ENCODE measurements around the gene EEF1AKMT1. TPM values are rescaled to one million over a fixed set of nuclear protein-coding genes. Genes with fewer than 3 reads are reported as not detected.

Gene EEF1AKMT1
- total RNA-seq, 2 experiments from 2014 or later = 18.7 to 19.6 TPM

DNA sequence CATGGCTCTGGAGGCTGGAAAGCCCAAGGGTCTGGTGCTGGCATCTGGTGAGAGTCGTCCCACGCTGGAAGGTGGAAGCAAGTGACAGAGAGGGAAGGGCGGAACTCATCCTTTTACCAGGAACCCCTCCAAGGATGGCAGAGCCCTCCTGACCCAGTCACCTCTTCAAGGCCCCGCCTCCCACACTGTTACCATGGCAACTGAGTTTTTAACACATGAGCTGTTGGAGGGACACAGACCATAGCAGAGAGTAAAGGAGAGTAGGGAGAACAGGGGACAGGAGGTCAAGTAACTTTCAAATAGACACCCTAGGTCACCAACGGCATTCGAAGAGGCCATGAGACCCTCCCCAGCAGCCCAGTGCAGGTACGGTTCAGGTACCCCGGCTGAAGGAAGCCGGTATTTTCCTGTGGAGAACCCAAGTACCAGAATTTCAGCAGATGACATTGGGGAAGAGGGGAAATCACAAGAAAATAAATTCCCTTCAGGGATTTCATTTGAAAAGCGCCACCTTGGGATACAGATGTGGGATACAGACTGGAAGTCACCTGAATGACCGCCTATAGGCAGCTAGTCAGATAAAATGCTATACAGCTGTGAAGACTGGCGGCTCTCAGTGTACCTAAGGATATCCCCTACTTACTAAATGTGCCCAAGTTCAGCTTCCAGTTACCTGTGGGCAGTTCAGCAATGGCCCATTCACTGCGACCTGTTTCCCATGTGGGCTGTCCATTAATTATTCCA is 62.3 kb downstream of the EEF1AKMT1 start:
- Mint-ChIP-seq H3K27me3 (peaks cover 8% of the 10 kb centered on the region), H3K4me3 (no peak overlapping the region), H3K4me1 (ENCODE audit: low read depth) (peaks cover 10% of the 10 kb centered on the region), H3K36me3 (ENCODE audit: low read depth) (no peaks in the 10 kb centered on the region), H3K9me3 (no peaks in the 10 kb centered on the region), H3K27ac (no peak overlapping the region)
- ChIA-PET CTCF (interaction anchor here (0.9 to 2.9 kb wide), 11 partner anchors 9 to 220 kb away, joined by 3 to 14 read pairs (median 5); partner anchors contain the start of gene IL17D), POLR2A (no interaction called here)
- ATAC-seq (no peak), DNase-seq (peak; percentile 49)
- intact Hi-C loops (cut with micrococcal nuclease) = loop anchor here (5.0 kb wide), 2 partner anchors 116 to 211 kb away; no protein-coding TSS in a partner anchor
- TF ChIP-seq, protein P1, sequence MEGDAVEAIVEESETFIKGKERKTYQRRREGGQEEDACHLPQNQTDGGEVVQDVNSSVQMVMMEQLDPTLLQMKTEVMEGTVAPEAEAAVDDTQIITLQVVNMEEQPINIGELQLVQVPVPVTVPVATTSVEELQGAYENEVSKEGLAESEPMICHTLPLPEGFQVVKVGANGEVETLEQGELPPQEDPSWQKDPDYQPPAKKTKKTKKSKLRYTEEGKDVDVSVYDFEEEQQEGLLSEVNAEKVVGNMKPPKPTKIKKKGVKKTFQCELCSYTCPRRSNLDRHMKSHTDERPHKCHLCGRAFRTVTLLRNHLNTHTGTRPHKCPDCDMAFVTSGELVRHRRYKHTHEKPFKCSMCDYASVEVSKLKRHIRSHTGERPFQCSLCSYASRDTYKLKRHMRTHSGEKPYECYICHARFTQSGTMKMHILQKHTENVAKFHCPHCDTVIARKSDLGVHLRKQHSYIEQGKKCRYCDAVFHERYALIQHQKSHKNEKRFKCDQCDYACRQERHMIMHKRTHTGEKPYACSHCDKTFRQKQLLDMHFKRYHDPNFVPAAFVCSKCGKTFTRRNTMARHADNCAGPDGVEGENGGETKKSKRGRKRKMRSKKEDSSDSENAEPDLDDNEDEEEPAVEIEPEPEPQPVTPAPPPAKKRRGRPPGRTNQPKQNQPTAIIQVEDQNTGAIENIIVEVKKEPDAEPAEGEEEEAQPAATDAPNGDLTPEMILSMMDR (IDR thresholded peaks at IDR 0.05) = no peak

DNA sequence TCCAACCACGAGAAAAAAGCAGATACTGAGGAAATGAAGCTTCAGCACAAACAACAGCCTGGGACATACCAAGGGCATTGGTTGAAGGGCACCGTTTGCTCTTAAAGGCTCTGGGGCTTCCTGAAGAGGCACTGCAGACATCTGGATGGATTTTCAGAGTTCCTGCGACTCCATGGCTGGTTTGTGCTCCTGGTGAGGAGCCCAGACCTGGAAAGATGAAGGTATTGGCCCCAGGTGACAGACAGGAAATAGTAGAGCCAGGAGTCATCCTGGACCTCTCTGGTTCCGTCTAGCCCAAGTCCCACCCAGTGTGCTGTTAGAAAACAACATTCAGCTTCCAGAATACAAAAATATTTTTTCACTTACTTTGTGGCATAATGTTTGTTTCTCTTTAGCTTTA is 64.0 kb downstream of the EEF1AKMT1 start:
- TF ChIP-seq, protein P1 (IDR thresholded peaks at IDR 0.05) = no peak
- H3K4me3 Mint-ChIP-seq = no peak overlapping the region
- H3K27me3 Mint-ChIP-seq = peaks cover 8% of the 10 kb centered on the region
- no peaks in the 10 kb centered on the region for H3K9me3 Mint-ChIP-seq
- POLR2A ChIA-PET = interaction anchor here (0.6 kb wide), 1 partner anchor 11 kb away, joined by 3 read pairs; no protein-coding TSS in a partner anchor
- no peak overlapping the region for H3K27ac Mint-ChIP-seq
- CTCF ChIA-PET = interaction anchor here (0.9 to 2.9 kb wide), 4 partner anchors 12 to 215 kb away, joined by 3 to 8 read pairs (median 6); no protein-coding TSS in a partner anchor
- no peak for ATAC-seq
- intact Hi-C loops (cut with micrococcal nuclease) = loop anchor here (5.0 kb wide), 4 partner anchors 63 to 213 kb away; partner anchors contain the start of gene EEF1AKMT1
- peaks cover 10% of the 10 kb centered on the region for H3K4me1 Mint-ChIP-seq (ENCODE audit: low read depth)
- DNase-seq = no peak
- no peaks in the 10 kb centered on the region for H3K36me3 Mint-ChIP-seq (ENCODE audit: low read depth)

DNA sequence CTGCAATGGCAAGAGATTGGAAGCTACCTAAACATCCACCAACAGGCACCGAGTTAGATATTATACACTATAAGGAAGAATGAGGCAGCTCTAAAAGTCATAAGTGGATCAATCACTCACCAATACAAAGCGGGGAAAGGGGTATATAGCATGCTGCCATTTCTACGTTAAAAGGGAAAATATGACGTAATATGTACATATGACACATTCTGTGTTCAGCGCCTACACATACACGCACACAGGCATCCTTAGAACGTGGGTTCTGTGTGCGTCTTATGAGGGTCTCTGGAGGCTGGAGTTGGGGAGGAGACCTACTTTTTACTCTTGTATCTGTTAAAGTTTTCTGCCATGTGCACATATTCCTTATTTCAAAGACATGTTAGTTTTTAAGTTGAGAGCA is 64.4 kb downstream of the EEF1AKMT1 start:
- no peak for ATAC-seq
- no peak overlapping the region for H3K27ac Mint-ChIP-seq
- TF ChIP-seq, protein P1 (IDR thresholded peaks at IDR 0.05) = no peak
- H3K4me1 Mint-ChIP-seq (ENCODE audit: low read depth) = peaks cover 10% of the 10 kb centered on the region
- H3K4me3 Mint-ChIP-seq = no peak overlapping the region
- no peaks in the 10 kb centered on the region for H3K36me3 Mint-ChIP-seq (ENCODE audit: low read depth)
- POLR2A ChIA-PET = interaction anchor here (0.6 kb wide), 1 partner anchor 10 kb away, joined by 3 read pairs; no protein-coding TSS in a partner anchor
- CTCF ChIA-PET = interaction anchor here (0.9 to 2.9 kb wide), 5 partner anchors 13 to 217 kb away, joined by 3 to 8 read pairs (median 4); no protein-coding TSS in a partner anchor
- H3K9me3 Mint-ChIP-seq = no peaks in the 10 kb centered on the region
- DNase-seq = no peak
- intact Hi-C loops (cut with micrococcal nuclease) = loop anchor here (5.0 kb wide), 2 partner anchors 63 to 212 kb away; partner anchors contain the start of gene EEF1AKMT1
- peaks cover 8% of the 10 kb centered on the region for H3K27me3 Mint-ChIP-seq

DNA sequence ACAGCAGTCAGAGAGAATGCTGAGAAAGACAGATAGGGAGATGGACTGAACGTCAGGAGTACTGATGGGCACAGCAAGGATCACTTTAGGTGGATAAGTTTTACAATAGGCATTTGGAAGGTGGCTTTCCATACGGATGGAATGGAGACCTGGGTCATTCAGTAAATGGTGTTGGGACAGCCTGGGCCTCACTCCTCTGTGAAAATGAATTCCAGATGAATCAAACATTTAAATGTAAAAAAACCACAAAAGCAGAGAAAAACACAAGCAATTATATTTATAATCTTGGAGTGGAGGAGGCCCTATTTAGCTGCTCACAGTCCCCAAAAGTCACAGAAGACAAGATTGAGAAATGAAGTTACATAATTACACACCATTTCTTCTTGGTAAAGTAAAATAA is 65.5 kb downstream of the EEF1AKMT1 start:
- DNase-seq = no peak
- TF ChIP-seq, protein P1 (IDR thresholded peaks at IDR 0.05) = no peak
- H3K36me3 Mint-ChIP-seq (ENCODE audit: low read depth) = no peaks in the 10 kb centered on the region
- H3K27ac Mint-ChIP-seq = no peak overlapping the region
- no peaks in the 10 kb centered on the region for H3K9me3 Mint-ChIP-seq
- ATAC-seq = no peak
- ChIA-PET POLR2A (no interaction called here), CTCF (interaction anchor here (0.8 to 2.6 kb wide), 3 partner anchors 121 to 216 kb away, joined by 4 to 8 read pairs (median 4); no protein-coding TSS in a partner anchor)
- H3K27me3 Mint-ChIP-seq = peaks cover 6% of the 10 kb centered on the region
- intact Hi-C loops (cut with micrococcal nuclease) = loop anchor here (5.0 kb wide), 2 partner anchors 64 to 211 kb away; partner anchors contain the start of gene EEF1AKMT1
- H3K4me3 Mint-ChIP-seq = no peak overlapping the region
- peaks cover 6% of the 10 kb centered on the region for H3K4me1 Mint-ChIP-seq (ENCODE audit: low read depth)

DNA sequence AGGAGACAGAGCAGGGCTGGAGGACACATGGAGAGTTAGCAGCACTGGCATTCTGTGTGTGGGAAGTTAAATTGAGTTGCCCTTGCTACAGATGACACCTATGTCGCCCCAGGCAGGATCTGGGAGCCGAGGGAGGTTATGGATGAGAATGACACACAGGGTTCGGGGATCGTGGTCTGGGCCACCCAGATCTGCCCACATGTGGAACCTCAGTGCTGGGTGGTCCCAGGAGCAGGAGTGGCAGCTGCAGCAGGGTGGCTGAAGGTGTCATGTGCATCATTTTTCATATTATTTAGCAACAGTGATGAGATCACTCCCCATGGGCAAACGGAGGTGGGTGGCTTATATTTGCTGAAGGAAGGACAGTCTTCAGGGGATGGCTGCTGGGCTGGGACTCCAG is 67.1 kb downstream of the EEF1AKMT1 start:
- no peak overlapping the region for H3K4me3 Mint-ChIP-seq
- peaks cover 8% of the 10 kb centered on the region for H3K4me1 Mint-ChIP-seq (ENCODE audit: low read depth)
- TF ChIP-seq, protein P1 (IDR thresholded peaks at IDR 0.05) = no peak
- ATAC-seq (no peak), DNase-seq (no peak)
- peaks cover 3% of the 10 kb centered on the region for H3K27me3 Mint-ChIP-seq
- CTCF ChIA-PET = interaction anchor here (0.9 kb wide), 1 partner anchor 17 kb away, joined by 3 read pairs; no protein-coding TSS in a partner anchor
- no peaks in the 10 kb centered on the region for H3K36me3 Mint-ChIP-seq (ENCODE audit: low read depth)
- H3K9me3 Mint-ChIP-seq = no peaks in the 10 kb centered on the region
- intact Hi-C loops (cut with micrococcal nuclease) = loop anchor here (5.0 kb wide), 2 partner anchors 66 to 209 kb away; partner anchors contain the start of gene EEF1AKMT1
- no peak overlapping the region for H3K27ac Mint-ChIP-seq
- POLR2A ChIA-PET = no interaction called here

Data from activated CD8-positive, alpha-beta T cell treated with anti-CD3 and anti-CD28 coated beads for 36 hours (primary cell).